HCT116 (cell line): Measurements from ENCODE around the gene MISFA. TPM values are rescaled to one million over a fixed set of nuclear protein-coding genes. Genes with fewer than 3 reads are reported as not detected.
"Not testable (repeated sequence)": the region's sequence is repeated elsewhere in the genome, so short reads cannot be mapped to it uniquely, and the experiment has no call there.

ENCODE experiments used
- ATAC-seq: fragments of 200-7000 bp; cut with Tn5 transposase; 2 replicates; pipeline ENCODE4 v1.9.1; 2020; ENCODE audit warnings: mild to moderate bottlenecking, moderate library complexity
- BruUV-seq: library from RNA; stranded (reverse); fragments of 400-500 nt; replicated peaks from 2 replicates; lab custom pipeline; 2021; lab: Mats Ljungman, UMichigan
- CTCF ChIA-PET: fragments of 300-600 bp; sonication (Branson Sonifier 250); formaldehyde crosslinking; loops from one replicate; lab custom pipeline; 2021; ENCODE audit warnings: antibody characterized with exemption; lab: Charles Lee
- POLR2A ChIA-PET: fragments of 300-600, 350-600 bp; sonication (Branson Sonifier 250); formaldehyde crosslinking; loops from one replicate; lab custom pipeline; 2021; ENCODE audit warnings: antibody characterized with exemption; lab: Charles Lee
- RAD21 ChIA-PET, 2 experiments: fragments of 300-600 bp; sonication (Branson Sonifier 250); formaldehyde crosslinking; loops; one replicate each; lab custom pipeline; 2023; ENCODE audit warnings: low total read pairs in 2 of 2; ENCODE audit not compliant: uncharacterized antibody in 2 of 2, unreplicated experiment in 2 of 2, low non-redundant PET in 1 of 2; lab: Charles Lee
- DNase-seq: peaks from one replicate; pipeline ENCODE4 v3.0.0-alpha.2; 2010; ENCODE audit warnings: low read depth, low spot score
- H2AFZ ChIP-seq: fragments of 200-600 bp; shearing (Covaris generic), sonication (generic); 2 replicates; pipeline ENCODE4 v1.6.1; 2017; ENCODE audit warnings: low read depth, mixed run types, mixed read lengths, antibody characterized with exemption, low read length; ENCODE audit not compliant: poor library complexity, severe bottlenecking
- H3K27ac ChIP-seq: 2 replicates; pipeline ENCODE4 v1.5.1; 2012; ENCODE audit warnings: low read depth, low read length
- H3K27me3 ChIP-seq: fragments of 200-600 bp; sonication (generic); 2 replicates; pipeline ENCODE4 v1.6.1; 2016; ENCODE audit warnings: mixed run types, low read length, mixed read lengths; ENCODE audit not compliant: insufficient read depth
- H3K36me3 ChIP-seq, 2 experiments: fragments of 200-500 bp in 1 of 2; fragments of 200-600 bp in 1 of 2; sonication (Bioruptor generic) in 1 of 2; sonication (generic) in 1 of 2; 2 replicates each; pipeline versions ENCODE4 v1.5.1 to v1.6.1; 2014 to 2016; ENCODE audit warnings: low read length in 2 of 2, inconsistent platforms in 1 of 2, mixed read lengths in 1 of 2, mixed run types in 1 of 2; ENCODE audit not compliant: insufficient read depth in 2 of 2, control insufficient read depth in 1 of 2
- H3K4me1 ChIP-seq, 2 experiments: fragments of 200-600 bp in 1 of 2; sonication (generic) in 1 of 2; 2 replicates each; pipeline versions ENCODE4 v1.5.1 to v1.6.1; 2012 to 2017; ENCODE audit warnings: low read length in 2 of 2, inconsistent platforms in 1 of 2, mild to moderate bottlenecking in 1 of 2, mixed read lengths in 1 of 2, mixed run types in 1 of 2, moderate library complexity in 1 of 2; ENCODE audit not compliant: insufficient read depth in 2 of 2, control insufficient read depth in 1 of 2
- H3K4me2 ChIP-seq: fragments of 200-600 bp; sonication (generic); 2 replicates; pipeline ENCODE4 v1.6.1; 2017; ENCODE audit warnings: mixed run types, low read length, mixed read lengths
- H3K4me3 ChIP-seq, 2 experiments: fragments of 200-600 bp in 1 of 2; sonication (generic) in 1 of 2; replicated peaks in 1 of 2; 2 replicates each; pipeline ENCODE4 v1.5.1; 2011 to 2016; ENCODE audit warnings: low read length in 2 of 2, control low read depth in 1 of 2, low read depth in 1 of 2, mild to moderate bottlenecking in 1 of 2, mixed read lengths in 1 of 2, mixed run types in 1 of 2
- H3K79me2 ChIP-seq: fragments of 200-600 bp; sonication (generic); 2 replicates; pipeline ENCODE4 v1.6.1; 2017; ENCODE audit warnings: mild to moderate bottlenecking, mixed run types, low read length, moderate library complexity, mixed read lengths; ENCODE audit not compliant: insufficient read depth
- H3K9ac ChIP-seq: fragments of 200-600 bp; sonication (generic); 2 replicates; pipeline ENCODE4 v1.6.1; 2016; ENCODE audit warnings: low read length, mixed read lengths
- H3K9me2 ChIP-seq: fragments of 200-600 bp; sonication (generic), shearing (Covaris generic); 2 replicates; pipeline ENCODE4 v1.6.1; 2017; ENCODE audit warnings: mixed run types, mild to moderate bottlenecking, moderate library complexity; ENCODE audit not compliant: insufficient read depth
- H3K9me3 ChIP-seq, 2 experiments: fragments of 200-500 bp in 1 of 2; fragments of 200-600 bp in 1 of 2; sonication (Bioruptor generic) in 1 of 2; sonication (generic) in 1 of 2; 2 replicates each; pipeline ENCODE4 v1.6.1; 2014 to 2017; ENCODE audit warnings: low read length in 2 of 2, mixed read lengths in 2 of 2, inconsistent platforms in 1 of 2, low read depth in 1 of 2, mild to moderate bottlenecking in 1 of 2, mixed run types in 1 of 2, moderate library complexity in 1 of 2; ENCODE audit not compliant: control insufficient read depth in 1 of 2, insufficient read depth in 1 of 2
- H4K20me1 ChIP-seq: fragments of 200-600 bp; sonication (generic), shearing (Covaris generic); 2 replicates; pipeline ENCODE4 v1.6.1; 2017; ENCODE audit warnings: mixed run types, mild to moderate bottlenecking, moderate library complexity; ENCODE audit not compliant: insufficient read depth
- EGR1 ChIP-seq: IDR thresholded peaks from 2 replicates; pipeline ENCODE4 v1.6.1; 2012; ENCODE audit warnings: low read depth
- ELF1 ChIP-seq: IDR thresholded peaks from 2 replicates; pipeline ENCODE4 v1.6.1; 2012; ENCODE audit warnings: low read depth, borderline replicate concordance
- EZH2 ChIP-seq: fragments of 200-600 bp; sonication (generic); IDR thresholded peaks from 2 replicates; pipeline ENCODE4 v1.6.1; 2017; ENCODE audit warnings: antibody characterized with exemption, mixed run types
- MAX ChIP-seq: IDR thresholded peaks from 2 replicates; pipeline ENCODE4 v1.6.1; 2012
- SIN3A ChIP-seq: IDR thresholded peaks from 2 replicates; pipeline ENCODE4 v1.6.1; 2012; ENCODE audit warnings: low read depth
- intact Hi-C: fragments of 100-400 bp; cut with micrococcal nuclease; formaldehyde crosslinking; loops from 2 replicates; pipeline ENCODE4 v1.10.0; 2022
- total RNA-seq: library from RNA; stranded (reverse); gene quantifications from one replicate; pipeline ENCODE4 v1.2.1, GENCODE V29; 2021; ENCODE audit not compliant: unreplicated experiment

The MISFA gene
- total RNA-seq, 1 experiment from 2014 or later: 3.2 TPM

DNA sequence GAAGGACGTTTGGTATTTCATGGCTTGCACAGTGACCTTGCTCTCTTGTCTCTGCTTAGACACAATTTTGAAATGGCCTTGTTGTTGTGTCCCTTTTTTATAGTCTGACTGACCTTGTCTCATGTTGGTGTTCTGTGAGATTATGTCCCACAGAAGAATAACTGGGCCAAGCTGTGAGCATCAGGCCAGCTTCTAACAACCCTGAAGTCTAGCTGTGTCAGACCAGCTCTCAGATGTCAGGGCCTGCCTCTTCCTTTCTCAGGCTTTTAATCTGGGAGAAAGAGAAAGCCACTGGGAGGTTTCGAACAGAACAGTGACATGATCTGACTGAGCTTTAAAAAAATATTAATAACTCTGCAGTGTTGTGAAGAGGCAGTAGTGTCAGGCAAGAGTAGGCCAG is 9.0 kb upstream of the MISFA start:
- intact Hi-C loops: no loop called here
- no peak overlapping the region for H3K9ac ChIP-seq
- no peak for TF ChIP-seq ELF1
- TF ChIP-seq EZH2: no peak
- TF ChIP-seq MAX: no peak
- no peak for TF ChIP-seq EGR1
- TF ChIP-seq SIN3A: no peak
- no peaks in the 10 kb centered on the region for H3K9me3 ChIP-seq
- H3K4me3 ChIP-seq: no peak overlapping the region
- RAD21 ChIA-PET: no interaction called here
- no peaks in the 10 kb centered on the region for H4K20me1 ChIP-seq
- POLR2A ChIA-PET: no interaction called here
- no peaks in the 10 kb centered on the region for H3K9me2 ChIP-seq
- no TSS peak for BruUV-seq
- peaks cover 6 to 19% of the 10 kb centered on the region in 2 experiments for H3K4me1 ChIP-seq
- H3K27me3 ChIP-seq: no peaks in the 10 kb centered on the region
- peaks cover 0 to 2% of the 10 kb centered on the region in 2 experiments; a peak in 1 of 4 replicates for H3K36me3 ChIP-seq
- peaks cover 74% of the 10 kb centered on the region for H3K79me2 ChIP-seq
- H3K27ac ChIP-seq: no peak overlapping the region
- DNase-seq (no peak), ATAC-seq (no peak)
- H3K4me2 ChIP-seq: no peak overlapping the region
- H2AFZ ChIP-seq: no peak overlapping the region
- CTCF ChIA-PET: no interaction called here

- H3K9me3 ChIP-seq, H3K27ac ChIP-seq, RAD21 ChIA-PET, CTCF ChIA-PET, H3K4me2 ChIP-seq, intact Hi-C loops, POLR2A ChIA-PET, H3K27me3 ChIP-seq, H3K4me3 ChIP-seq, H3K9ac ChIP-seq, DNase-seq, H4K20me1 ChIP-seq, H2AFZ ChIP-seq, BruUV-seq, H3K9me2 ChIP-seq, ATAC-seq: not testable (repeated sequence)
- H3K4me1 ChIP-seq: peaks cover 6 to 11% of the 10 kb centered on the region in 2 experiments
- peaks cover 49% of the 10 kb centered on the region for H3K79me2 ChIP-seq
- peaks cover 0 to 11% of the 10 kb centered on the region in 2 experiments; a peak in 1 of 4 replicates for H3K36me3 ChIP-seq
These were observed 5.5 kb upstream of the MISFA start for GRCh38 chr11:18594088-18594487.
